NCI-H82 treated with DMSO at 0.1 percent for 48 hours (cell line): ENCODE measurements around the gene SAMD4B.
A peak's percentile ranks its signal among the peaks of the same experiment; 100 is the strongest.
"Not testable (repeated sequence)": the region's sequence is repeated elsewhere in the genome, so short reads cannot be mapped to it uniquely, and the experiment has no call there.

Experiments used
- DNase-seq: peaks from one replicate; lab custom pipeline; 2025; ENCODE audit not compliant: unreplicated experiment; lab: John Stamatoyannopoulos, UW

SAMD4B gene, protein sequence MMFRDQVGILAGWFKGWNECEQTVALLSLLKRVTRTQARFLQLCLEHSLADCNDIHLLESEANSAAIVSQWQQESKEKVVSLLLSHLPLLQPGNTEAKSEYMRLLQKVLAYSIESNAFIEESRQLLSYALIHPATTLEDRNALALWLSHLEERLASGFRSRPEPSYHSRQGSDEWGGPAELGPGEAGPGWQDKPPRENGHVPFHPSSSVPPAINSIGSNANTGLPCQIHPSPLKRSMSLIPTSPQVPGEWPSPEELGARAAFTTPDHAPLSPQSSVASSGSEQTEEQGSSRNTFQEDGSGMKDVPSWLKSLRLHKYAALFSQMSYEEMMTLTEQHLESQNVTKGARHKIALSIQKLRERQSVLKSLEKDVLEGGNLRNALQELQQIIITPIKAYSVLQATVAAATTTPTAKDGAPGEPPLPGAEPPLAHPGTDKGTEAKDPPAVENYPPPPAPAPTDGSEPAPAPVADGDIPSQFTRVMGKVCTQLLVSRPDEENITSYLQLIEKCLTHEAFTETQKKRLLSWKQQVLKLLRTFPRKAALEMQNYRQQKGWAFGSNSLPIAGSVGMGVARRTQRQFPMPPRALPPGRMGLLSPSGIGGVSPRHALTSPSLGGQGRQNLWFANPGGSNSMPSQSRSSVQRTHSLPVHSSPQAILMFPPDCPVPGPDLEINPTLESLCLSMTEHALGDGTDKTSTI

GRCh38 chr19:39341719-39342604, at the start of gene SAMD4B:
TSS of gene SAMD4B (plus strand) at chr19:39342421. CDS start at chr19:39356894, 14,473 bp downstream.
- DNase-seq = peak; percentile 98

DNA sequence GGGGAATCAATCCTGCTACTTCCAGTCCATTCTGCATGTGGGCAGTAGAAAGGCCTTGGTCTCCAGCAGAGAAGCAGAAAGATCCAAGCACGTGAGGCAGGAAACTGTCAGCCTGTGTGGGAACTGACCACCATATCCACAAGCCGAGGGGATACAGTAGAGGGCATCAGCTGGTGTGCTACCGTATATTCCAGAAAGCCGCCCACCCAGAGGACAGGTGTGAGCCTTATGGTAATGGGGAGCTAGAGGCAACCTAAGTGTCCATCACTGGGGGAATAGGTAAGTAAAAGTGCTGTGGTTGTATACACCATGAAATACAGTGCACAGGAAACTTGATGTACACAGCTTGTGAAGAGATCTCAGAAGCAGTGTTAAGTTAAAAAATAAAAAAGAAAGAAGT, 48.8 kb upstream of the SAMD4B start:
- DNase-seq = no peak

GRCh38 chr19:39296055-39296645, 46.1 kb upstream of the SAMD4B start, which contains the start of gene IFNL1:
TSS of gene IFNL1 (plus strand) at chr19:39296407. CDS start at chr19:39296422, 15 bp downstream.
- no peak for DNase-seq

DNA sequence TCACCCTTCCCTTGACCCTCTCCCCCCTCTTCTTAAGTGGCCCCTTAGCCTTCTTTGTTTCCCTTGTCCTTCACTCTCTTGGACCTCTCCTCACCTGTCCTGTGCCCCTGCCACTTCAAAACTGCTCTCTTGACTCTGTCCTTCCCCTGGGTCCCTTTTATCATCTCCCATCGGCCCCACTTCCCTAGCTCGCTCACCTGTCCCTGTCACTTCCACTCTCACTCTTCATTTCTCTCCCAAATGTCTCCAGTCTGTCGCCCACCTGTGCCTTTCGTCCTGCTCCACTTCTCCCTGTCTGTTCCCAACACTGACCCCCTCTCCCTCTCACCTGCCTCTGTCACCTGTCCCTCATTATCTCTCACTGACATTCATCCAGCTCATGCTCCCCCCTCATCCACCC, 45.3 kb upstream of the SAMD4B start:
- no peak for DNase-seq

GRCh38 chr19:39297931-39298634, 44.1 kb upstream of the SAMD4B start:
- no peak for DNase-seq

DNA sequence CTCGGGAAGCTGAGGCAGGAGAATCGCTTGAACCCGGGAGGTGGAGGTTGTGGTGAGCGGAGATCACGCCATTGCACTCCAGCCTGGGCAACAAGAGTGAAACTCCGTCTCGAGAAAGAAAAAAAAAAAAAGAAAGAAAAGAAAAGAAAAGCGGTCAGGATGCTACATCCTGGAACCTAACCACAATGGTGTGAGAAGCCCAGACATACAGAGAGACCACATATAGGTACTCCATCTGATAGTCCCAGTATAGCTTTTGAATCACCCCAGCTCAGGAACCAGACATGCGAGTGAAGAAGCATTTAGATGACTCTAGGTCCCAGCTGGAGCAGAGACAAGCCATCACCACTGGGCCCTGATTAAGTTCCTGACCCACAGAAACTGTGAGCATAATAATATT, 42.8 kb upstream of the SAMD4B start:
- DNase-seq = no peak

DNA sequence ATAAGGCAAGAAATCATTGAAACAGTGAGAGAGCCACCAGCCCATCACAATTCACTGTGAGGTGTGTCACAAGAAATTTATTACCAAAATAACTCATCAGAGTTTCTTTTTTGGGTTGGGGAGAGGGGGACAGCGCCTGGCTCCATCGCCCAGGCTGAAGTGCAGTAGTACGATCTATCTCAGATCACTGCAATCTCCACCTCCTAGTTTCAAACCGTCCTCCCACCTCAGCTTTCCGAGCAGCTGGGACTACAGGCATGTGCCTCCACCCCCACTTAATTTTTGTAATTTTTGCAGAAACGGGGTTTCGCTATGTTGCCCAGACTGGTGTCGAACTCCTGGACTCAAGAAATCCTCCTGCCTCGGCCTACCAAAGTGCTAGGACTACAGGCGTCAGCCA, 42.4 kb upstream of the SAMD4B start:
- no peak for DNase-seq

DNA sequence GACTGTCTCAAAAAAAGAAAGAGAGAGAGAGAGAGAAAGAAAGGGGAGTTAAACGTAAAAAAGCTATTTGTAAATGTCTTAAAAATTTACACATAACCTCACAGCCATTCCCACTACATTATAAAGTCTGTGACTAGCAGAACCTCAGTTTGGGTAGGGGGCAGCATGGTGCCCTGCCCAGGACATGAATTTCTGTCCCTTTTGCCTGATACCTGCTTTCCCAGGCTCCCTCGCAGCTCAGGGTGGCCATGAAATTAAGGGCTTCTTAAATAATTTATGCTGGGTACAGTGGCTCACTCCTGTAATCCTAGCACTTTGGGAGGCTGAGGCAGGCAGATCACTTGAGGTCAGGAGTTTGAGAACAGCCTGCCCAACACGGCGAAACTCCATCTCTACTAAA, 41.2 kb upstream of the SAMD4B start:
- no peak for DNase-seq

GRCh38 chr19:39301562-39301961, 40.7 kb upstream of the SAMD4B start:
- DNase-seq = no peak

- DNase-seq = no peak
Observed at GRCh38 chr19:39303373-39304184, 38.6 kb upstream of the SAMD4B start.

DNA sequence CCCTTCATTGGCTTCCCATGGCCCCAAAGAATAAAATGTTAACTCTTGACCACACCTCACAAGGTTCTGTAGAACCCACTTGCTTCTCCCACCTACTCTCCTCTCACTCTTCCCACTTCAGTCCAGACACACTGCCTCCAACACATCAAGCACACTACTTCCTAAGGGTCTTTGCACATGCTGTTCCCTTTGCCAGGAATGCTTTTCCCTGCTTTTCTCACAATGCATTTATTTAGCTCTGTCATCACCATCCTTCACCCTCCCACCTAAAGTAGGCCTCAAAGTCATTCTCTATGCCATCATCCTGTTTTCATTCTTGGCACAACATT, 38.1 kb upstream of the SAMD4B start:
- no peak for DNase-seq

DNA sequence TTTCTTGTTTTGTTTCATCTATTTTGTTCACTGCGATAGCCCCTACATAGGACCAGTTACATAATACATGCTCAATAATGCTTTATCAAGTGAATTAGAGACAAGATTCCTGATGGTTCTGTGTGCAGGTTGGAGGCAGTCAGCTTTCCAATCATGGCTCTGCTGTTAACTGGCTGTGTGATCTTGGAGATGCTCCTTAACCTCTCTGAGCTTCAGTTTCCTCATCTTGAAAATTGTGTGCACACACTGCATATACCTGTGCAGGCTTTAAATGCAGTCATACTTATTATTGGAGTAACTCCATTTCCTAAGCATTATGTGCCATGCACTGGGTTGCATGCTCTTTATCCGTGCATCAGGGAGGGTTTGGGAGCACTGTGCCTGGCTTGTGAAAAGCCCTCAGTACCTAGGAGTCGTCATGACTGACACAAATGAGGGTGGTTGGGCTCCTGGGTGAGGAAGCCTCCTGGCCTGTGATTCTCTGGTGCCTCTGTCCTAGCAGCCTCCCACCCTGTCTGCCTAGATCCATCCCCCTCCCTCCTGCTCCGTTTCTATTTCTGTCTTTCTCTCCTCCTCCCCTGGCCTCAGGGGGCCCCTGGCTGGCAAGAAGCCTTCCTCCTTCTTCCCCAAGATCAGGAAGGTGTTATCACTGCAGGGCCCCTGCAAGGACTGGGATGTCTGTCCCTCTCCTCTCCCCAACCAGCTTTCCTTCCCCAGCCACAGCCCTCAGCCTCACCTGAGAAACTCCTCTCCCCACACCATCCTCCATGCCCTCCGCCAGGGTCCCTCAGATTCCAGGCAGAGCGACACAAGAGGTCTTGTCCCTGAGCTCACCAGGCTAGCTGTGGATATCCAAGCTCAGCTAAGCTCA, 37.3 kb upstream of the SAMD4B start:
- no peak for DNase-seq

GRCh38 chr19:39306075-39306474, 36.1 kb upstream of the SAMD4B start:
- DNase-seq = no peak

DNA sequence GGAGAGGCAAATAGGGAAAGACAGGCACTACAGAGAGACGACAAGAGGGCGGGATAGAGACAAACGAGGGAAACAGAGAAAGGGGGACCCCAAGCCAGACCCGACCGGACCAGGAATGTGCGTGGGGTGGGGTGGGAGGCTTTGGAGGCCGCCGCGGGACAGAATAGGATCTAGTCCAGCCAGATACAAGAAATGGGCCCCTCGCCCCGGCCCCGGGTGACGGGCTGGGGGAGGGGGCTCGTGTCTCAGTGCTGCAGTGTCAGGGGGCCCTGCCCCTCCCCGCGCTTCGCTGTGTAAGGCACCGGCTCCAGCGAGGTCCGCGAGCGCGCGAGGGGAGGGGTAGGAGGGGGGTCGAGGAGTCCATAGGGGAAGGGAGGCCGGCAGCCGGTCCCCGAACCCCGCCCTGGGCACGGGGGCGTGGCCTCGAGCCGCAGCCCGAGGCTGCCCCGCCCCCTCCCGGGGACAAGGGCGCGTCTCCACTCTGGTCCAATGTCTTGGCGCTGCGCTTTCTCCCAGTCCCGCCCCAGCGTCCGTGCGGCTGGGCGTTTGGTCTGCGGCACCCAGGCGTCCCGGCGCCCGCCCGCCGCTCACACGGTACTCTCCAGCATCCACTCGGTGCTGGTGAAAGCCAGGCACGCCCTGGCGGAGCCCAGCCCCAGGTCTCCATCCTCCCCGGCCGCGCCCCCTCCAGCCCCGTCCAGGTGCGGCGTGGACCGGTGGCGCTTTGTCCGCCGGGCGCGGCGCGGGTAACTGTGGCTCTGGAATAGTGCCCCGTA, 35.0 kb upstream of the SAMD4B start:
- no peak for DNase-seq

DNA sequence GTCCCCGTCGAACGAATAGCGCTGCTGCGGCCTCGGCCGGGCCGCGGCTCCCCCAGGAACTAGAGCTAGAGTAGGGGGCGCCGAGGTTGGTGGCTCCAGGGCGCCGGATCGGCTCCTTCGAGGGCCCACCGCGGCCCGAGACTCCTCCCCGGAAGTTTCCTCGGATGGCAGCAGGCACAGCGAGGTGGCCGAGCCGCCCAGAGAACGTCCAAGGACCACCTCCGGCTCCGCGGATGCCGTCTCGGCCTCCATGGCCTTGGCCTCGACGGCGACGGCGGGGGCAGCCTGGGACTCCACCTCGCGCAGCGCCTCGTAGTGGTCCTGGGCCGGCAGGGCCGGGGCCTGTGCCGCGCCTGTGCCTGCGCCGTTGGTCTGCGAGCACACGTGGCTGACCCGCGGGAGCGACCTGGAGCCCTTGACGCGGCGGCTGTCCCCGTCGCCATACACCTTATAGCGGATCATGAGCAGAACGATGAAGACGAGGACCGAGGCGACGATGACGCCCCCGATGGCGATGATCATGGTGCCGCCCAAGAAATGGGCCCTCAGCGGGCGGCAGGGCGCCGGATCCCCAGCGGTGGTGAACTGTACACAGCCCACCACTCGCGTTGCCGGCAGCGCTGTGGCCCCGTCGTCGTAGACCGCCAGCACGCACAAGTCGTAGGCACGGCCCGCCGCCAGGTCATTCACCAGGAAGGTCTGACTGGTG, 34.2 kb upstream of the SAMD4B start:
- no peak for DNase-seq

DNA sequence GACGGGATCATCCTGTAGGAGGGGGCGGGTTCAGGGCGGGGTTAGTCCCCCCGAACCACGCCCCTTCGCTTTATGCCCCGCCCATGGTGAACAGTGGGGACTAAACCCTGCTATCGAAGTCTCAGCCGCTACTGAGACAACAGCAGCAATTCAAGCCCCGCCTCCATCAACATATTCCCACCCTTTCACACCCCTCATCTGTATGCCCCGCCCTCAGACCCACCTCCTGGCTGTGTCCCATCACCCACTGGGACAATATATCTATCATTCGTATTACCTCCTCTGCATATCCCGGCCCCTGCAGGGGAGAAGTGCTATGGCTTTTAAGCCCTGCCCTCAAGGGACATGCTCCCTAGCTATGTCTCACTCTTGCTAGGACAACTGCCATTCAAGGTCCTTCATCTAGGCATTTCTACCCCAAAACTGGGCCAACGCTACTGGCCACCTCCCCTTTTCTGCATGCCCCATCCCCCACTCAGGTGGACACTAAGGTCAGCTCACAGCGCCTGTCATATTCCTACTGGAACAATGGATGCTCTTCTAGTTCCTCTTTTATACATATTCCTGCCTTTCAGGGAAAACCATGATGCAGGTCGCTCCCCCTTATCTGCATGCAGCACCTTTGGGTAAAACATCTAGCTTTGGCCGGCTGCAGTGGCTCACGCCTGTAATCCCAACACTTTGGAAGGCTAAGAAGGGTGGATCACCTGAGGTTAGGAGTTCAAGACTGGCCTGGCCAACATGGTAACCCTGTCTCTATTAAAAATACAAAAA, 33.5 kb upstream of the SAMD4B start:
- DNase-seq = no peak

DNA sequence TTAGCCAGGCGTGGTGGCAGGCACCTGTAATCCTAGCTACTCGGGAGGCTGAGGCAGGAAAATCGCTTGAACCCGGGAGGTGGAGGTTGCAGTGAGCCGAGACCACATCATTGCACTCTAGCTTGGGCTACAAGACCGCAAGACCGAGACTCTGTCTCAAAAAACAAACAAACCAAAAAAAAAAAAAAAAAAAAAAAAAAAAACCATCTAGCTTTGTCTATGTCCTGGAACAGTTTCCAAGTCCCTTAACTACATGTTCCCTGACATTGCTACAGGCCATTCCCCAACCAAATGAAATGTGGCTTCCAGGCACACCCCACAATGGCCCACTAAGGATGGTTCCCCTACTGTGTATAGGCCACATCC, 32.9 kb upstream of the SAMD4B start:
- not testable (repeated sequence) for DNase-seq
